CMK (cell line): ENCODE results near the gene HAT1.

Source experiments
- DNase-seq: peaks from one replicate; pipeline ENCODE4 v3.0.0-alpha.2; 2010; ENCODE audit warnings: low read depth

The HAT1 gene

GRCh38 chr2:171919453-171919852 lies 2.8 kb upstream of the HAT1 start:
- no peak for DNase-seq

GRCh38 chr2:171921970-171922229 lies 361 bp upstream of the HAT1 start:
- no peak for DNase-seq

GRCh38 chr2:171923206-171923605 lies 945 bp downstream of the HAT1 start:
- DNase-seq, result peak; percentile 26

GRCh38 chr2:171924170-171924942 lies 2.1 kb downstream of the HAT1 start:
- DNase-seq, result no peak

GRCh38 chr2:171930385-171930784 lies 8.1 kb downstream of the HAT1 start:
- no peak for DNase-seq

- no peak for DNase-seq
Observed at GRCh38 chr2:171939058-171939742, 16.9 kb downstream of the HAT1 start.

- DNase-seq, result no peak
Observed at GRCh38 chr2:171939743-171940071, 17.4 kb downstream of the HAT1 start.

- DNase-seq, result no peak
Observed at GRCh38 chr2:171941316-171941699, 19.0 kb downstream of the HAT1 start.

GRCh38 chr2:171943869-171944268 lies 21.6 kb downstream of the HAT1 start:
- DNase-seq, result no peak

- DNase-seq, result no peak
Observed at GRCh38 chr2:171952276-171952675, 30.0 kb downstream of the HAT1 start.

- DNase-seq, result no peak
Observed at GRCh38 chr2:171952748-171953147, 30.5 kb downstream of the HAT1 start.

- DNase-seq, result no peak
Observed at GRCh38 chr2:171956135-171956825, 34.0 kb downstream of the HAT1 start.

GRCh38 chr2:171957061-171957460 lies 34.8 kb downstream of the HAT1 start:
- DNase-seq, result no peak

- no peak for DNase-seq
Observed at GRCh38 chr2:171958475-171958874, 36.2 kb downstream of the HAT1 start.

GRCh38 chr2:171959998-171960397 lies 37.7 kb downstream of the HAT1 start:
- DNase-seq, result no peak

- DNase-seq, result no peak
Observed at GRCh38 chr2:171960570-171960969, 38.3 kb downstream of the HAT1 start.

- no peak for DNase-seq
Observed at GRCh38 chr2:171963198-171963597, 40.9 kb downstream of the HAT1 start.

GRCh38 chr2:171964308-171964707 lies 42.0 kb downstream of the HAT1 start:
- no peak for DNase-seq

- no peak for DNase-seq
Observed at GRCh38 chr2:171965238-171965637, 43.0 kb downstream of the HAT1 start.

- DNase-seq, result no peak
Observed at GRCh38 chr2:171965661-171966060, 43.4 kb downstream of the HAT1 start.

GRCh38 chr2:171966235-171966634 lies 44.0 kb downstream of the HAT1 start:
- no peak for DNase-seq

- DNase-seq, result no peak
Observed at GRCh38 chr2:171966688-171967087, 44.4 kb downstream of the HAT1 start.

- DNase-seq, result no peak
Observed at GRCh38 chr2:171968509-171968908, 46.2 kb downstream of the HAT1 start.
